WTC11 (cell line): ENCODE results near the gene MAPK11. TPM values are rescaled to one million over a fixed set of nuclear protein-coding genes. Genes with fewer than 3 reads are reported as not detected.

ENCODE experiments used
- ATAC-seq: fragments of 200-7000 bp; cut with Tn5 transposase; 2 replicates; pipeline ENCODE4 v1.10.0; 2021; ENCODE audit warnings: mild to moderate bottlenecking, moderate library complexity
- CTCF ChIA-PET: fragments of 300-600 bp; sonication (Branson Sonifier 250); formaldehyde crosslinking; loops from one replicate; lab custom pipeline; 2021; ENCODE audit warnings: antibody characterized with exemption; lab: Charles Lee
- POLR2A ChIA-PET: fragments of 350-600 bp; sonication (Branson Sonifier 250); formaldehyde crosslinking; loops from one replicate; lab custom pipeline; 2021; ENCODE audit warnings: antibody characterized with exemption; lab: Charles Lee
- DNase-seq: peaks from one replicate; pipeline ENCODE4 v3.0.0; 2021; ENCODE audit warnings: low spot score
- H3K27ac Mint-ChIP-seq: 2 replicates; pipeline ENCODE4 v1.8.0; 2021; ENCODE audit warnings: mixed read lengths
- H3K27me3 Mint-ChIP-seq: 2 replicates; pipeline ENCODE4 v1.8.0; 2021; ENCODE audit warnings: low read depth, mild to moderate bottlenecking, moderate library complexity, mixed read lengths
- H3K36me3 Mint-ChIP-seq: 2 replicates; pipeline ENCODE4 v1.8.0; 2021; ENCODE audit warnings: mixed read lengths
- H3K4me1 Mint-ChIP-seq: 2 replicates; pipeline ENCODE4 v1.8.0; 2022; ENCODE audit warnings: mixed read lengths
- H3K4me3 Mint-ChIP-seq: 2 replicates; pipeline ENCODE4 v1.8.0; 2021; ENCODE audit warnings: mild to moderate bottlenecking, moderate library complexity, mixed read lengths
- H3K9me3 Mint-ChIP-seq: 2 replicates; pipeline ENCODE4 v1.8.0; 2021; ENCODE audit warnings: mixed read lengths
- ATF1 ChIP-seq: sonication (generic); formaldehyde crosslinking; IDR thresholded peaks from 2 replicates; pipeline ENCODE4 v1.8.1; 2023; ENCODE audit warnings: mild to moderate bottlenecking, moderate library complexity, missing genetic modification reagents
- ATF6 ChIP-seq: sonication (generic); formaldehyde crosslinking; IDR thresholded peaks from 2 replicates; pipeline ENCODE4 v1.8.1; 2023; ENCODE audit warnings: mild to moderate bottlenecking, missing genetic modification reagents
- ELF4 ChIP-seq: sonication (generic); formaldehyde crosslinking; IDR thresholded peaks from 2 replicates; pipeline ENCODE4 v1.8.1; 2022; ENCODE audit warnings: low read depth, mild to moderate bottlenecking, moderate library complexity, missing genetic modification reagents
- EMX1 ChIP-seq: fragments of 250-450 bp; sonication (Bioruptor Pico); IDR thresholded peaks from 2 replicates; pipeline ENCODE4 v1.8.0; 2021; ENCODE audit warnings: mild to moderate bottlenecking
- HMGA2 ChIP-seq: fragments of 250-450 bp; sonication (Bioruptor Pico); IDR thresholded peaks from 2 replicates; pipeline ENCODE4 v1.4.0; 2021; ENCODE audit warnings: mild to moderate bottlenecking, moderate library complexity
- KAT7 ChIP-seq: sonication (generic); formaldehyde crosslinking; IDR thresholded peaks from 2 replicates; pipeline ENCODE4 v1.8.1; 2023; ENCODE audit warnings: missing genetic modification reagents, mild to moderate bottlenecking, borderline replicate concordance
- NFATC4 ChIP-seq: fragments of 250-450 bp; sonication (Bioruptor Pico); IDR thresholded peaks from 2 replicates; pipeline ENCODE4 v1.9.0; 2021; ENCODE audit warnings: mild to moderate bottlenecking
- NFE2L1 ChIP-seq: sonication (generic); formaldehyde crosslinking; IDR thresholded peaks from 2 replicates; pipeline ENCODE4 v1.8.1; 2023; ENCODE audit warnings: missing genetic modification reagents
- RORB ChIP-seq: fragments of 250-450 bp; sonication (Bioruptor Pico); IDR thresholded peaks from 2 replicates; pipeline ENCODE4 v1.9.0; 2021; ENCODE audit warnings: mild to moderate bottlenecking
- SMAD3 ChIP-seq: sonication (generic); formaldehyde crosslinking; IDR thresholded peaks from 2 replicates; pipeline ENCODE4 v1.8.0; 2022; ENCODE audit warnings: missing genetic modification reagents, mild to moderate bottlenecking, borderline replicate concordance
- TCF7 ChIP-seq: sonication (generic); formaldehyde crosslinking; IDR thresholded peaks from 2 replicates; pipeline ENCODE4 v1.8.0; 2022; ENCODE audit warnings: mild to moderate bottlenecking, low read depth, missing genetic modification reagents, moderate library complexity
- USF2 ChIP-seq: sonication (generic); formaldehyde crosslinking; IDR thresholded peaks from 2 replicates; pipeline ENCODE4 v1.8.1; 2023; ENCODE audit warnings: mild to moderate bottlenecking, missing genetic modification reagents, moderate library complexity
- ZNF219 ChIP-seq: sonication (generic); formaldehyde crosslinking; IDR thresholded peaks from 2 replicates; pipeline ENCODE4 v1.8.0; 2023; ENCODE audit warnings: missing genetic modification reagents, mild to moderate bottlenecking, borderline replicate concordance
- ZNF317 ChIP-seq: sonication (generic); formaldehyde crosslinking; IDR thresholded peaks from 2 replicates; pipeline ENCODE4 v1.8.1; 2023; ENCODE audit warnings: low read depth, mild to moderate bottlenecking, moderate library complexity, missing genetic modification reagents, borderline replicate concordance
- ZNF416 ChIP-seq: fragments of 250-450 bp; sonication (Bioruptor Pico); IDR thresholded peaks from 2 replicates; pipeline ENCODE4 v1.9.0; 2021; ENCODE audit warnings: mild to moderate bottlenecking, inconsistent platforms
- total RNA-seq: library from RNA; stranded (reverse); gene quantifications from 3 replicates; pipeline ENCODE4 v1.2.3, GENCODE V29; 2021
- TF ChIP-seq, protein P1 (sequence below): sonication (generic); formaldehyde crosslinking; IDR thresholded peaks from 2 replicates; pipeline ENCODE4 v1.8.1; 2023; ENCODE audit warnings: mild to moderate bottlenecking, missing genetic modification reagents, borderline replicate concordance
- TF ChIP-seq, protein P2 (sequence below): sonication (generic); formaldehyde crosslinking; IDR thresholded peaks from 2 replicates; pipeline ENCODE4 v1.8.0; 2022; ENCODE audit warnings: mild to moderate bottlenecking, missing genetic modification reagents
- TF ChIP-seq, protein P3 (sequence below): sonication (generic); formaldehyde crosslinking; IDR thresholded peaks from 2 replicates; pipeline ENCODE4 v1.8.1; 2022; ENCODE audit warnings: missing genetic modification reagents, borderline replicate concordance

The MAPK11 gene
- total RNA-seq, 1 experiment from 2014 or later, result 2.3 TPM

- H3K27ac Mint-ChIP-seq, result no peak overlapping the region
- no peaks in the 10 kb centered on the region for H3K9me3 Mint-ChIP-seq
- ChIA-PET CTCF (interaction anchor here (1.1 kb wide), 1 partner anchor 30 kb away, joined by 4 read pairs; no protein-coding TSS in a partner anchor), POLR2A (no interaction called here)
- ATAC-seq, result no peak
- H3K36me3 Mint-ChIP-seq, result no peaks in the 10 kb centered on the region
- H3K4me3 Mint-ChIP-seq, result no peak overlapping the region
- TF ChIP-seq ELF4 (no peak), NFE2L1 (CRISPR knock-in tag) (no peak), ATF6 (CRISPR knock-in tag) (no peak), NFATC4 (no peak)
- no peaks in the 10 kb centered on the region; the same call in 1 of the 2 replicates for H3K27me3 Mint-ChIP-seq
- DNase-seq, result no peak
- peaks cover 13% of the 10 kb centered on the region for H3K4me1 Mint-ChIP-seq
Observed at GRCh38 chr22:50311606-50312351, 41.6 kb upstream of the MAPK11 start.

DNA sequence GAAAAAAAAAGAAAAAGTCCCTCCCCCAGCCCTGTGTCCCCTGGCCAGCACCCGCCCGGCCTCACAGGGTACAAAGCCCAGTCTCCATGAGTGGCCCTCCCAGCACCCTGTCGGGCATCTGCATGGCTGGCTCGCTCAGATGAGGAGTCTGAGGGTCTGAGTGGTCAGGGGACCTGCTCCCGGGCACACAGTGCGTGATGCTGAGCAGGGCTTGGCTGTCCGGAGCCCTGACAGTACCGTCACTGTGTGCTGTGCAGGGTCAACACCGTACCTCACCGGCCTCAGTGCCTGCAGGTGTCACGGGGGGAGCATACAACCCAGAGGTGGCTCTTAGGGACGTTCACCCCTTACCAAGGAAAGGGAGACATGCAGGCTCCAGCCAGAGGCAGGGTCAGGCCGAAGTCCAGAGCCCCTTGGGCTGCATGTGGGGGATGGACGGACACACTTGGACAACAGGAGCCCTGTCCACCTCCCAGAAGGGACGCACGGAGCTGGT is 40.8 kb upstream of the MAPK11 start:
- H3K4me3 Mint-ChIP-seq, result no peak overlapping the region
- ChIA-PET POLR2A (no interaction called here), CTCF (interaction anchor here (1.1 kb wide), 1 partner anchor 30 kb away, joined by 4 read pairs; no protein-coding TSS in a partner anchor)
- DNase-seq, result no peak
- TF ChIP-seq ELF4 (no peak), SMAD3 (no peak), EMX1 (CRISPR knock-in tag) (no peak), RORB (CRISPR knock-in tag) (no peak), HMGA2 (CRISPR knock-in tag) (no peak), ATF1 (CRISPR knock-in tag) (no peak), ZNF317 (CRISPR knock-in tag) (no peak), USF2 (no peak), TCF7 (no peak), ZNF219 (CRISPR knock-in tag) (no peak), KAT7 (CRISPR knock-in tag) (no peak), ZNF416 (no peak)
- TF ChIP-seq, protein P1, sequence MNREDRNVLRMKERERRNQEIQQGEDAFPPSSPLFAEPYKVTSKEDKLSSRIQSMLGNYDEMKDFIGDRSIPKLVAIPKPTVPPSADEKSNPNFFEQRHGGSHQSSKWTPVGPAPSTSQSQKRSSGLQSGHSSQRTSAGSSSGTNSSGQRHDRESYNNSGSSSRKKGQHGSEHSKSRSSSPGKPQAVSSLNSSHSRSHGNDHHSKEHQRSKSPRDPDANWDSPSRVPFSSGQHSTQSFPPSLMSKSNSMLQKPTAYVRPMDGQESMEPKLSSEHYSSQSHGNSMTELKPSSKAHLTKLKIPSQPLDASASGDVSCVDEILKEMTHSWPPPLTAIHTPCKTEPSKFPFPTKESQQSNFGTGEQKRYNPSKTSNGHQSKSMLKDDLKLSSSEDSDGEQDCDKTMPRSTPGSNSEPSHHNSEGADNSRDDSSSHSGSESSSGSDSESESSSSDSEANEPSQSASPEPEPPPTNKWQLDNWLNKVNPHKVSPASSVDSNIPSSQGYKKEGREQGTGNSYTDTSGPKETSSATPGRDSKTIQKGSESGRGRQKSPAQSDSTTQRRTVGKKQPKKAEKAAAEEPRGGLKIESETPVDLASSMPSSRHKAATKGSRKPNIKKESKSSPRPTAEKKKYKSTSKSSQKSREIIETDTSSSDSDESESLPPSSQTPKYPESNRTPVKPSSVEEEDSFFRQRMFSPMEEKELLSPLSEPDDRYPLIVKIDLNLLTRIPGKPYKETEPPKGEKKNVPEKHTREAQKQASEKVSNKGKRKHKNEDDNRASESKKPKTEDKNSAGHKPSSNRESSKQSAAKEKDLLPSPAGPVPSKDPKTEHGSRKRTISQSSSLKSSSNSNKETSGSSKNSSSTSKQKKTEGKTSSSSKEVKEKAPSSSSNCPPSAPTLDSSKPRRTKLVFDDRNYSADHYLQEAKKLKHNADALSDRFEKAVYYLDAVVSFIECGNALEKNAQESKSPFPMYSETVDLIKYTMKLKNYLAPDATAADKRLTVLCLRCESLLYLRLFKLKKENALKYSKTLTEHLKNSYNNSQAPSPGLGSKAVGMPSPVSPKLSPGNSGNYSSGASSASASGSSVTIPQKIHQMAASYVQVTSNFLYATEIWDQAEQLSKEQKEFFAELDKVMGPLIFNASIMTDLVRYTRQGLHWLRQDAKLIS (CRISPR knock-in tag), result no peak
- TF ChIP-seq, protein P2, sequence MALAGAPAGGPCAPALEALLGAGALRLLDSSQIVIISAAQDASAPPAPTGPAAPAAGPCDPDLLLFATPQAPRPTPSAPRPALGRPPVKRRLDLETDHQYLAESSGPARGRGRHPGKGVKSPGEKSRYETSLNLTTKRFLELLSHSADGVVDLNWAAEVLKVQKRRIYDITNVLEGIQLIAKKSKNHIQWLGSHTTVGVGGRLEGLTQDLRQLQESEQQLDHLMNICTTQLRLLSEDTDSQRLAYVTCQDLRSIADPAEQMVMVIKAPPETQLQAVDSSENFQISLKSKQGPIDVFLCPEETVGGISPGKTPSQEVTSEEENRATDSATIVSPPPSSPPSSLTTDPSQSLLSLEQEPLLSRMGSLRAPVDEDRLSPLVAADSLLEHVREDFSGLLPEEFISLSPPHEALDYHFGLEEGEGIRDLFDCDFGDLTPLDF (CRISPR knock-in tag), result no peak
- TF ChIP-seq, protein P3, sequence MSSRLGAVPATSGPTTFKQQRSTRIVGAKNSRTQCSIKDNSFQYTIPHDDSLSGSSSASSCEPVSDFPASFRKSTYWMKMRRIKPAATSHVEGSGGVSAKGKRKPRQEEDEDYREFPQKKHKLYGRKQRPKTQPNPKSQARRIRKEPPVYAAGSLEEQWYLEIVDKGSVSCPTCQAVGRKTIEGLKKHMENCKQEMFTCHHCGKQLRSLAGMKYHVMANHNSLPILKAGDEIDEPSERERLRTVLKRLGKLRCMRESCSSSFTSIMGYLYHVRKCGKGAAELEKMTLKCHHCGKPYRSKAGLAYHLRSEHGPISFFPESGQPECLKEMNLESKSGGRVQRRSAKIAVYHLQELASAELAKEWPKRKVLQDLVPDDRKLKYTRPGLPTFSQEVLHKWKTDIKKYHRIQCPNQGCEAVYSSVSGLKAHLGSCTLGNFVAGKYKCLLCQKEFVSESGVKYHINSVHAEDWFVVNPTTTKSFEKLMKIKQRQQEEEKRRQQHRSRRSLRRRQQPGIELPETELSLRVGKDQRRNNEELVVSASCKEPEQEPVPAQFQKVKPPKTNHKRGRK (CRISPR knock-in tag), result no peak
- H3K9me3 Mint-ChIP-seq, result no peaks in the 10 kb centered on the region
- peaks cover 4% of the 10 kb centered on the region for H3K27me3 Mint-ChIP-seq
- H3K27ac Mint-ChIP-seq, result no peak overlapping the region
- no peaks in the 10 kb centered on the region for H3K36me3 Mint-ChIP-seq
- H3K4me1 Mint-ChIP-seq, result peaks cover 17% of the 10 kb centered on the region
- no peak for ATAC-seq
